Measurements from ENCODE around the gene ITPR3. TPM values are rescaled to one million over a fixed set of nuclear protein-coding genes. Genes with fewer than 3 reads are reported as not detected.

The ITPR3 gene
- total RNA-seq, 1 donor from 2014 or later = 17.7 TPM

GRCh38 chr6:33623895-33624381 lies 2.8 kb downstream of the ITPR3 start:
- H3K27ac Mint-ChIP-seq (ENCODE audit: unreplicated experiment) = no peak overlapping the region
- H3K4me3 Mint-ChIP-seq (ENCODE audit: unreplicated experiment) = no peak overlapping the region
- no peaks in the 10 kb centered on the region for H4K20me1 ChIP-seq (ENCODE audit: insufficient read depth, low read length)
- no peaks in the 10 kb centered on the region for H3K79me2 ChIP-seq (ENCODE audit: insufficient read depth, low read length)
- H3K36me3 ChIP-seq (ENCODE audit: insufficient read depth, low read length) = no peaks in the 10 kb centered on the region
- no peak overlapping the region for H3K27ac ChIP-seq (ENCODE audit: low read depth, low read length)
- no peaks in the 10 kb centered on the region for H3K27me3 ChIP-seq (ENCODE audit: insufficient read depth, low read length)
- H2AFZ ChIP-seq (ENCODE audit: low read depth, low read length) = no peak overlapping the region
- peaks cover 3% of the 10 kb centered on the region for H3K4me1 ChIP-seq (ENCODE audit: insufficient read depth, low read length)
- no peaks in the 10 kb centered on the region for H3K9me3 ChIP-seq (ENCODE audit: insufficient read depth, low read depth, low read length)
- FAIRE-seq = no peak
- no peak for DNase-seq (ENCODE audit: low read depth)
- peaks cover 14% of the 10 kb centered on the region for H3K36me3 Mint-ChIP-seq (ENCODE audit: low read depth, unreplicated experiment)
- H3K9me3 Mint-ChIP-seq (ENCODE audit: unreplicated experiment) = peaks cover 3% of the 10 kb centered on the region
- peaks cover 5% of the 10 kb centered on the region for H3K27me3 Mint-ChIP-seq (ENCODE audit: low read depth, unreplicated experiment)
- no peak for TF ChIP-seq EZH2 (IDR thresholded peaks at IDR 0.05; ENCODE audit: insufficient read depth, low read length)
- no peak for TF ChIP-seq CTCF (IDR thresholded peaks at IDR 0.05; ENCODE audit: insufficient read depth, low read depth, low read length)
- no peak overlapping the region for H3K4me3 ChIP-seq (ENCODE audit: insufficient read depth, low read depth, low read length)
- no peak overlapping the region for H3K4me2 ChIP-seq (ENCODE audit: low read length)
- H3K4me1 Mint-ChIP-seq (ENCODE audit: low read depth, unreplicated experiment) = peaks cover 14% of the 10 kb centered on the region
- no peak overlapping the region for H3K9ac ChIP-seq (ENCODE audit: low read length)

DNA sequence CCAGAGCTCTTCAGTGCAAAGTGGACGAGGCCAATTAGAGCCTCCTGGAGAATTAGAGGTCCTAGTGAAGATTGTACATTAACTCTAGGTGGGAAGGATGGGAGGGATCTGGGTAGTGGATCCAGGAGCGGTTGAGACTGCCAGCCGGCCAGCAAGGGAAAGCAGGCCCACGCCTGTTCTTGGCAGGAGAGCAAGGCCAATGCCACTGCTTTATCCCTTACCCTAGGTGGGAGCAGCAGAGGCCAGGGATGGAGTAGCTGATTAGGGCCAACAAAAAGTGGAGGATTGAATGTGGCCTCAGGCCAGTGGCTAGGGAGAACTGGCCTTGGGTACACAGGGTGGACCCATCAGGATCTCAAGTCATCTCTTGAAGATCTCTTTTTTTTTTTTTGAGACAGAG lies 3.7 kb downstream of the ITPR3 start:
- H3K79me2 ChIP-seq (ENCODE audit: insufficient read depth, low read length) = no peaks in the 10 kb centered on the region
- H3K4me1 ChIP-seq (ENCODE audit: insufficient read depth, low read length) = peaks cover 3% of the 10 kb centered on the region
- no peaks in the 10 kb centered on the region for H3K9me3 ChIP-seq (ENCODE audit: insufficient read depth, low read depth, low read length)
- Mint-ChIP-seq H3K4me1 (ENCODE audit: low read depth, unreplicated experiment) (peaks cover 11% of the 10 kb centered on the region), H3K27me3 (ENCODE audit: low read depth, unreplicated experiment) (peaks cover 5% of the 10 kb centered on the region), H3K36me3 (ENCODE audit: low read depth, unreplicated experiment) (peaks cover 14% of the 10 kb centered on the region), H3K4me3 (ENCODE audit: unreplicated experiment) (no peak overlapping the region), H3K27ac (ENCODE audit: unreplicated experiment) (no peak overlapping the region), H3K9me3 (ENCODE audit: unreplicated experiment) (peaks cover 3% of the 10 kb centered on the region)
- no peak for DNase-seq (ENCODE audit: low read depth)
- no peak overlapping the region for H3K4me3 ChIP-seq (ENCODE audit: insufficient read depth, low read depth, low read length)
- H2AFZ ChIP-seq (ENCODE audit: low read depth, low read length) = no peak overlapping the region
- H3K27ac ChIP-seq (ENCODE audit: low read depth, low read length) = no peak overlapping the region
- FAIRE-seq = no peak
- no peak overlapping the region for H3K4me2 ChIP-seq (ENCODE audit: low read length)
- no peaks in the 10 kb centered on the region for H3K27me3 ChIP-seq (ENCODE audit: insufficient read depth, low read length)
- no peaks in the 10 kb centered on the region for H4K20me1 ChIP-seq (ENCODE audit: insufficient read depth, low read length)
- H3K36me3 ChIP-seq (ENCODE audit: insufficient read depth, low read length) = no peaks in the 10 kb centered on the region
- H3K9ac ChIP-seq (ENCODE audit: low read length) = no peak overlapping the region
- no peak for TF ChIP-seq CTCF (IDR thresholded peaks at IDR 0.05; ENCODE audit: insufficient read depth, low read depth, low read length)
- no peak for TF ChIP-seq EZH2 (IDR thresholded peaks at IDR 0.05; ENCODE audit: insufficient read depth, low read length)

GRCh38 chr6:33627876-33628275 lies 6.8 kb downstream of the ITPR3 start:
- peaks cover 3% of the 10 kb centered on the region for H3K9me3 Mint-ChIP-seq (ENCODE audit: unreplicated experiment)
- peaks cover 8% of the 10 kb centered on the region for H3K4me1 Mint-ChIP-seq (ENCODE audit: low read depth, unreplicated experiment)
- Histone ChIP-seq H3K36me3 (ENCODE audit: insufficient read depth, low read length) (no peaks in the 10 kb centered on the region), H3K4me2 (ENCODE audit: low read length) (no peak overlapping the region), H3K9me3 (ENCODE audit: insufficient read depth, low read depth, low read length) (no peaks in the 10 kb centered on the region), H3K27ac (ENCODE audit: low read depth, low read length) (no peak overlapping the region), H2AFZ (ENCODE audit: low read depth, low read length) (no peak overlapping the region), H4K20me1 (ENCODE audit: insufficient read depth, low read length) (peaks cover 7% of the 10 kb centered on the region), H3K4me3 (ENCODE audit: insufficient read depth, low read depth, low read length) (no peak overlapping the region), H3K4me1 (ENCODE audit: insufficient read depth, low read length) (no peaks in the 10 kb centered on the region), H3K27me3 (ENCODE audit: insufficient read depth, low read length) (no peaks in the 10 kb centered on the region), H3K79me2 (ENCODE audit: insufficient read depth, low read length) (no peaks in the 10 kb centered on the region), H3K9ac (ENCODE audit: low read length) (no peak overlapping the region)
- no peak overlapping the region for H3K4me3 Mint-ChIP-seq (ENCODE audit: unreplicated experiment)
- DNase-seq (ENCODE audit: low read depth) (no peak), FAIRE-seq (no peak)
- H3K36me3 Mint-ChIP-seq (ENCODE audit: low read depth, unreplicated experiment) = peaks cover 14% of the 10 kb centered on the region
- H3K27ac Mint-ChIP-seq (ENCODE audit: unreplicated experiment) = no peak overlapping the region
- TF ChIP-seq CTCF (IDR thresholded peaks at IDR 0.05; ENCODE audit: insufficient read depth, low read depth, low read length) (no peak), EZH2 (IDR thresholded peaks at IDR 0.05; ENCODE audit: insufficient read depth, low read length) (no peak)
- peaks cover 12% of the 10 kb centered on the region for H3K27me3 Mint-ChIP-seq (ENCODE audit: low read depth, unreplicated experiment)
